DND-41 (cell line): ENCODE results near the gene DAZ4.
"Not testable (repeated sequence)": the region's sequence is repeated elsewhere in the genome, so short reads cannot be mapped to it uniquely, and the experiment has no call there.

Experiments used
- EZH2 ChIP-seq: IDR thresholded peaks from 3 replicates; pipeline ENCODE4 v1.6.1; 2012; ENCODE audit warnings: borderline replicate concordance, low read depth, mild to moderate bottlenecking, moderate library complexity, low read length, inconsistent platforms; ENCODE audit not compliant: severe bottlenecking
- TF ChIP-seq, protein P1 (sequence below): IDR thresholded peaks from 2 replicates; pipeline ENCODE4 v1.5.1; 2012; ENCODE audit warnings: borderline replicate concordance, low read length, moderate library complexity, mild to moderate bottlenecking; ENCODE audit not compliant: poor library complexity, severe bottlenecking; ENCODE audit errors: extremely low read depth

DNA sequence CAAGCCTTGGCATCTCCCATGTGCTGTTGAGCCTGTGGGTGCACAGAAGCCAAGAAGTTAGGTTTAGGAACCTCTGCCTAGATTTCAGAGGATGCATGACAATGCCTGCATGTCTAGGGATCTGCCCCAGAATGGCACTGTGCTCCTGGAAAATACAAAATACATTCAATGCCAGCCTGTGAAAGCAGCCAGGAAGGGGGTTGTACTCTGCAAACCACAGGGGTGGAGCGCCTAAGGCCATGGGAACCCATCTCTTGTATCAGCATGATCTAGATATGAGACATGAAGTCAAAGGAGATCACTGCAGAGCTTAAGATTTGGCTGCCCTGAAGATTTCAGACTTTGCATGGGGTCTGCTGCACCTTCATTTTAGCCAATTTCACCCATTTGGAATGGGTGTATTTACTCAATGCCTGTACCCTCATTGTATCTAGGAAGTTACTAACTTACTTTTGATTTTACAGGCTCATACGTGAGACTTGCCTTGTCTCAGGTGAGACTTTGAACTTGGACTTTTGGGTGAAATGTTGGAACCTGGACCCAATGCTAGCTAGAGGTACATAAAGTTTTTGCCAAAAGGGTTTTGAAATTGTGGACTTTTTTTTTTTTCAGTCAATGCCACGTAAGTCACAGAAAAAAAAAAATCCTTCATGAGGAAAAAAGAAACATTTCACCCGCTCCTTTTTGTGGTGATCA is 9.4 kb upstream of the DAZ4 start:
- TF ChIP-seq, protein P1, sequence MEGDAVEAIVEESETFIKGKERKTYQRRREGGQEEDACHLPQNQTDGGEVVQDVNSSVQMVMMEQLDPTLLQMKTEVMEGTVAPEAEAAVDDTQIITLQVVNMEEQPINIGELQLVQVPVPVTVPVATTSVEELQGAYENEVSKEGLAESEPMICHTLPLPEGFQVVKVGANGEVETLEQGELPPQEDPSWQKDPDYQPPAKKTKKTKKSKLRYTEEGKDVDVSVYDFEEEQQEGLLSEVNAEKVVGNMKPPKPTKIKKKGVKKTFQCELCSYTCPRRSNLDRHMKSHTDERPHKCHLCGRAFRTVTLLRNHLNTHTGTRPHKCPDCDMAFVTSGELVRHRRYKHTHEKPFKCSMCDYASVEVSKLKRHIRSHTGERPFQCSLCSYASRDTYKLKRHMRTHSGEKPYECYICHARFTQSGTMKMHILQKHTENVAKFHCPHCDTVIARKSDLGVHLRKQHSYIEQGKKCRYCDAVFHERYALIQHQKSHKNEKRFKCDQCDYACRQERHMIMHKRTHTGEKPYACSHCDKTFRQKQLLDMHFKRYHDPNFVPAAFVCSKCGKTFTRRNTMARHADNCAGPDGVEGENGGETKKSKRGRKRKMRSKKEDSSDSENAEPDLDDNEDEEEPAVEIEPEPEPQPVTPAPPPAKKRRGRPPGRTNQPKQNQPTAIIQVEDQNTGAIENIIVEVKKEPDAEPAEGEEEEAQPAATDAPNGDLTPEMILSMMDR, result not testable (repeated sequence)
- not testable (repeated sequence) for TF ChIP-seq EZH2
